Uterus (tissue), 4 donors: ENCODE results near the gene NOTCH4. TPM values are rescaled to one million over a fixed set of nuclear protein-coding genes. Genes with fewer than 3 reads are reported as not detected.

ENCODE experiments used
- DNase-seq, 2 donors: peaks; one replicate each; pipeline ENCODE4 v3.0.0-alpha.2; 2019 to 2020
- H3K27ac ChIP-seq, 2 donors: fragments of 200-600 bp; sonication (generic); 1 replicate in 1 of 2; 2 replicates in 1 of 2; pipeline ENCODE4 v1.5.1; 2016 to 2018
- H3K27me3 ChIP-seq, 2 donors: fragments of 200-600 bp; sonication (generic); one replicate each; pipeline ENCODE4 v1.5.1; 2018 to 2019; ENCODE audit warnings: control low read depth in 1 of 2
- H3K36me3 ChIP-seq, 2 donors: fragments of 200-600 bp; sonication (generic); one replicate each; pipeline ENCODE4 v1.5.1; 2019; ENCODE audit warnings: control low read depth in 1 of 2
- H3K4me1 ChIP-seq, 2 donors: fragments of 200-600 bp; sonication (generic); one replicate each; pipeline ENCODE4 v1.5.1; 2018 to 2019; ENCODE audit warnings: control low read depth in 1 of 2
- H3K4me3 ChIP-seq, 2 donors: fragments of 200-600 bp; sonication (generic); 1 replicate in 1 of 2; 2 replicates in 1 of 2; pipeline ENCODE4 v1.5.1; 2018 to 2019; ENCODE audit warnings: mild to moderate bottlenecking in 1 of 2
- H3K9me3 ChIP-seq, 2 donors: fragments of 200-600 bp; sonication (generic); one replicate each; pipeline ENCODE4 v1.5.1; 2019; ENCODE audit warnings: control low read depth in 1 of 2
- POLR2A ChIP-seq, 2 donors: fragments of 450-650 bp; IDR thresholded peaks; one replicate each; pipeline ENCODE4 v1.6.1; 2016; ENCODE audit warnings: antibody characterized with exemption in 2 of 2, mild to moderate bottlenecking in 1 of 2, moderate library complexity in 1 of 2
- intact Hi-C: fragments of 100-400 bp; cut with DNase I; formaldehyde crosslinking; loops from one replicate; pipeline ENCODE4 v1.15.1; 2023; ENCODE audit warnings: low total_unique reads
- total RNA-seq, 4 donors: library from RNA; depleted of rRNA in 3 of 4; stranded (reverse); fragments of >200 nt in 3 of 4; gene quantifications; one replicate each; pipeline versions ENCODE4 v1.1.0 to v1.2.4, GENCODE V29; 2014 to 2023
- TF ChIP-seq, protein P1 (sequence below), 4 experiments: fragments of 200-600 bp in 2 of 4; fragments of 450-650 bp in 2 of 4; sonication (generic) in 2 of 4; IDR thresholded peaks; one replicate each; pipeline ENCODE4 v1.5.1; 2016 to 2019; ENCODE audit warnings: antibody characterized with exemption in 4 of 4, mild to moderate bottlenecking in 2 of 4, moderate library complexity in 1 of 4
- donor health status: DM: yes; HTN: yes; CAD: no.

The NOTCH4 gene
- total RNA-seq, 4 donors from 2014 or later, result 10.9 to 75.2 (median 28.6) TPM

DNA sequence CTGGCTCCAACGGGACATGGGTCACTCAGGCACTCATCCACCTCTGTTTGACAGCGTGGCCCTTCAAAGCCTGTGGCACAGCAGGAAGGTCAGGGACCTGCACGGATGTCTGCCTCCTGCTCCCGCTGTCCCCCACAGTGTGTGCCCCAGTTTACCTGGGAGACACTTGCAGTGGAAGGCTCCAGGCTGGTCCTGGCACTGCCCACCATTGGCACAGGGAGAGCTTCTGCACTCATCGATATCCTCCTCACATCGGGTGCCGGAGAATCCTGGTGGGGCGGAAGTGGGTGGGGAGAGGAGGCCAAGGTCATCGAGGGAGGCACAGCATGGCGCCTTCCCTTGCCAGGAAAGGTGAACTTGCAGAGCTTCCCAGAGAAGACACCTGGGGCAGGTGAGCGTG is 6.9 kb downstream of the NOTCH4 start:
- H3K36me3 ChIP-seq, result no peaks in the 10 kb centered on the region
- H3K27me3 ChIP-seq, result no peaks in the 10 kb centered on the region
- H3K27ac ChIP-seq, result no peak overlapping the region
- no peak for TF ChIP-seq POLR2A (IDR thresholded peaks at IDR 0.05)
- TF ChIP-seq, protein P1, sequence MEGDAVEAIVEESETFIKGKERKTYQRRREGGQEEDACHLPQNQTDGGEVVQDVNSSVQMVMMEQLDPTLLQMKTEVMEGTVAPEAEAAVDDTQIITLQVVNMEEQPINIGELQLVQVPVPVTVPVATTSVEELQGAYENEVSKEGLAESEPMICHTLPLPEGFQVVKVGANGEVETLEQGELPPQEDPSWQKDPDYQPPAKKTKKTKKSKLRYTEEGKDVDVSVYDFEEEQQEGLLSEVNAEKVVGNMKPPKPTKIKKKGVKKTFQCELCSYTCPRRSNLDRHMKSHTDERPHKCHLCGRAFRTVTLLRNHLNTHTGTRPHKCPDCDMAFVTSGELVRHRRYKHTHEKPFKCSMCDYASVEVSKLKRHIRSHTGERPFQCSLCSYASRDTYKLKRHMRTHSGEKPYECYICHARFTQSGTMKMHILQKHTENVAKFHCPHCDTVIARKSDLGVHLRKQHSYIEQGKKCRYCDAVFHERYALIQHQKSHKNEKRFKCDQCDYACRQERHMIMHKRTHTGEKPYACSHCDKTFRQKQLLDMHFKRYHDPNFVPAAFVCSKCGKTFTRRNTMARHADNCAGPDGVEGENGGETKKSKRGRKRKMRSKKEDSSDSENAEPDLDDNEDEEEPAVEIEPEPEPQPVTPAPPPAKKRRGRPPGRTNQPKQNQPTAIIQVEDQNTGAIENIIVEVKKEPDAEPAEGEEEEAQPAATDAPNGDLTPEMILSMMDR (IDR thresholded peaks at IDR 0.05), result no peak
- no peaks in the 10 kb centered on the region for H3K9me3 ChIP-seq
- intact Hi-C loops, result no loop called here
- no peak for DNase-seq
- H3K4me1 ChIP-seq, result no peaks in the 10 kb centered on the region
- H3K4me3 ChIP-seq, result no peak overlapping the region

DNA sequence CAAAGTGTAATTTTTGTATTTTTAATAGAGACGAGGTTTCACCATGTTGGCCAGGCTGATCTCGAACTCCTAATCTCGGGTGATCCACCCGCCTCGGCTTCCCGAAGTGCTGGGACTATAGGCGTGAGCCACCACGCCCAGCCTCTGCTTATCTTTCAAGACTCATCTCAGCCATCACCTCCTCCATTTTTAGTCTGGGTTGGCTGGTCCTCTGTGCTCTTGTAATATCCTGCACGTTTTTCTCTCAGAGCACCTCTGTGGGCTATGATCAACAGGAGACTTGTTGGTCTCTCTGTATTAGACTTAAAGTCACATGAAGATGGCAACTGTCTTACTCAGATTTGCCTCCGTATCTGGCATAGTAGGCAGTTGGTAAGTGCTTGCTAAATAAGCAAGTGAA is 7.6 kb downstream of the NOTCH4 start:
- intact Hi-C loops, result no loop called here
- Histone ChIP-seq H3K27me3 (no peaks in the 10 kb centered on the region), H3K4me1 (no peaks in the 10 kb centered on the region), H3K4me3 (no peak overlapping the region), H3K27ac (no peak overlapping the region), H3K9me3 (no peaks in the 10 kb centered on the region), H3K36me3 (no peaks in the 10 kb centered on the region)
- TF ChIP-seq, protein P1 (IDR thresholded peaks at IDR 0.05), result no peak
- TF ChIP-seq POLR2A (IDR thresholded peaks at IDR 0.05), result no peak
- DNase-seq, result no peak

DNA sequence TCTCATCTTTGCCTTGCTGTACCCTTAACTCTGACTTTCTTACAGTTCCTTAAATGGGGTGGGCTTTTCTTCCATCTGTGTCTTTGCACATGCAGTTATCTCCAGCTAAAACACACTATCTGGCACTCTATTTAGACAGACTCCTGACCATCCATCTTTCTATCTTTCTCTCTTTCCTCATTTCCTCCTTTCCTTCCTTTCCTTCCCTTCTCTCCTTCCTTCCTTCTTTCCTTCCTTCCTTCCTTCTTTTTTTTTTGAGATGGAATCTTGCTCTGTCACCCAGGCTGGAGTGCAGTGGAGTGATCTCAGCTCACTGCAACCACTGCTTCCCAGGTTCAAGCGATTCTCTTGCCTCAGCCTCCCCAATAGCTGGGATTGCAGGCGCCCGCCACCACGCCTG is 8.2 kb downstream of the NOTCH4 start:
- H3K4me1 ChIP-seq, result no peaks in the 10 kb centered on the region
- DNase-seq, result no peak
- no peak overlapping the region for H3K27ac ChIP-seq
- no peak overlapping the region for H3K4me3 ChIP-seq
- intact Hi-C loops, result no loop called here
- no peak for TF ChIP-seq POLR2A (IDR thresholded peaks at IDR 0.05)
- TF ChIP-seq, protein P1 (IDR thresholded peaks at IDR 0.05), result no peak
- H3K36me3 ChIP-seq, result no peaks in the 10 kb centered on the region
- no peaks in the 10 kb centered on the region for H3K27me3 ChIP-seq
- H3K9me3 ChIP-seq, result no peaks in the 10 kb centered on the region

DNA sequence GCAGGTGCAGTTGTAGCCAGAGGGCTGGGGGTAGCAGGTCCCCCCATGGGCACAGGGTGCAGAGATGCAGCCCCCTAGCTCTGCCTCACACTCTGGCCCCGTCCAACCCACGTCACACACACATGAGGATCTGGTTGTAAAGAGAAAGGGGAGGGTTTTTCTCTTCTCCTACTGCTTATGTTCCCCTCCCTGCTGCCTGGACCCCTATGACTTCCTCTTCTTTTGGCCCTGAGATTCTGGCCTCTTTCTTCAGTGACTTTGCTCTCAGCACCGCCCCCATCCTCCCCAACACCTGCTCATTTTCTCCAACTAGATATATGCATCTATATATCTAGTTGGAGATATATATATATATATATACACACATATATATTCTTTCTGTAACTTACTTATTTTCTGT is 9.7 kb downstream of the NOTCH4 start:
- no peak for DNase-seq
- Histone ChIP-seq H3K4me1 (no peaks in the 10 kb centered on the region), H3K4me3 (no peak overlapping the region), H3K27me3 (no peaks in the 10 kb centered on the region), H3K9me3 (no peaks in the 10 kb centered on the region), H3K27ac (no peak overlapping the region), H3K36me3 (no peaks in the 10 kb centered on the region)
- intact Hi-C loops, result no loop called here
- TF ChIP-seq, protein P1 (IDR thresholded peaks at IDR 0.05), result no peak
- no peak for TF ChIP-seq POLR2A (IDR thresholded peaks at IDR 0.05)

DNA sequence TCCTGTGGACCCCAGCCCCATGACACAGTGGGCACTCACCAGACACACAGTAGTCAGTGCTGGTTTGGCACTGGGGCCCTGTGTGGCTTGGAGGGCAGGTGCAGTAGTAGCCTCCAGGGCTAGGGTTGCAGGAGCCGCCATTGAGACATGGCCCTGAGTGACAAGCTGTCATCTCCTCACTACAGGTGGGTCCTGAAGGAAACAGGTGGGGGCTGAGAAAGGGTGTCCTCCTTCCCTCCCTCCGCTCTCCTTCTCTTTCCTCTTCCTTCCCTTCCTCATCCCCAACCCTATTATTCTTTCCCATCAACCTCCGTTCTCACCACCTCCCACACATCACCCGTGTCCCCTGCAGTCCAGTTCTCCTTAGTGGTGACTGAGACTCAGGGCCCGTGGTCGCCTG is 10.2 kb downstream of the NOTCH4 start:
- H3K9me3 ChIP-seq, result no peaks in the 10 kb centered on the region
- no peaks in the 10 kb centered on the region for H3K36me3 ChIP-seq
- H3K4me1 ChIP-seq, result no peaks in the 10 kb centered on the region
- no peak for TF ChIP-seq POLR2A (IDR thresholded peaks at IDR 0.05)
- TF ChIP-seq, protein P1 (IDR thresholded peaks at IDR 0.05), result no peak
- H3K4me3 ChIP-seq, result no peak overlapping the region
- H3K27me3 ChIP-seq, result no peaks in the 10 kb centered on the region
- intact Hi-C loops, result no loop called here
- no peak for DNase-seq
- no peak overlapping the region for H3K27ac ChIP-seq
